GM10266 (cell line): ENCODE measurements around the gene NKD1.

ENCODE experiments used
- DNase-seq: peaks from one replicate; pipeline ENCODE4 v3.0.0; 2012; ENCODE audit errors: extremely low spot score
- TF ChIP-seq, protein P1 (sequence below): IDR thresholded peaks from 2 replicates; pipeline ENCODE4 v1.5.1; 2012; ENCODE audit warnings: mild to moderate bottlenecking, low read depth; ENCODE audit not compliant: control insufficient read depth, insufficient read depth; ENCODE audit errors: missing control alignments

The NKD1 gene

GRCh38 chr16:50632927-50633800, 85.0 kb downstream of the NKD1 start:
- no peak for DNase-seq
- TF ChIP-seq, protein P1, sequence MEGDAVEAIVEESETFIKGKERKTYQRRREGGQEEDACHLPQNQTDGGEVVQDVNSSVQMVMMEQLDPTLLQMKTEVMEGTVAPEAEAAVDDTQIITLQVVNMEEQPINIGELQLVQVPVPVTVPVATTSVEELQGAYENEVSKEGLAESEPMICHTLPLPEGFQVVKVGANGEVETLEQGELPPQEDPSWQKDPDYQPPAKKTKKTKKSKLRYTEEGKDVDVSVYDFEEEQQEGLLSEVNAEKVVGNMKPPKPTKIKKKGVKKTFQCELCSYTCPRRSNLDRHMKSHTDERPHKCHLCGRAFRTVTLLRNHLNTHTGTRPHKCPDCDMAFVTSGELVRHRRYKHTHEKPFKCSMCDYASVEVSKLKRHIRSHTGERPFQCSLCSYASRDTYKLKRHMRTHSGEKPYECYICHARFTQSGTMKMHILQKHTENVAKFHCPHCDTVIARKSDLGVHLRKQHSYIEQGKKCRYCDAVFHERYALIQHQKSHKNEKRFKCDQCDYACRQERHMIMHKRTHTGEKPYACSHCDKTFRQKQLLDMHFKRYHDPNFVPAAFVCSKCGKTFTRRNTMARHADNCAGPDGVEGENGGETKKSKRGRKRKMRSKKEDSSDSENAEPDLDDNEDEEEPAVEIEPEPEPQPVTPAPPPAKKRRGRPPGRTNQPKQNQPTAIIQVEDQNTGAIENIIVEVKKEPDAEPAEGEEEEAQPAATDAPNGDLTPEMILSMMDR = no peak

GRCh38 chr16:50634090-50634489, 85.9 kb downstream of the NKD1 start:
- no peak for DNase-seq
- TF ChIP-seq, protein P1 = no peak

- TF ChIP-seq, protein P1 = no peak
- no peak for DNase-seq
Measured at GRCh38 chr16:50634947-50635346, 86.8 kb downstream of the NKD1 start.

DNA sequence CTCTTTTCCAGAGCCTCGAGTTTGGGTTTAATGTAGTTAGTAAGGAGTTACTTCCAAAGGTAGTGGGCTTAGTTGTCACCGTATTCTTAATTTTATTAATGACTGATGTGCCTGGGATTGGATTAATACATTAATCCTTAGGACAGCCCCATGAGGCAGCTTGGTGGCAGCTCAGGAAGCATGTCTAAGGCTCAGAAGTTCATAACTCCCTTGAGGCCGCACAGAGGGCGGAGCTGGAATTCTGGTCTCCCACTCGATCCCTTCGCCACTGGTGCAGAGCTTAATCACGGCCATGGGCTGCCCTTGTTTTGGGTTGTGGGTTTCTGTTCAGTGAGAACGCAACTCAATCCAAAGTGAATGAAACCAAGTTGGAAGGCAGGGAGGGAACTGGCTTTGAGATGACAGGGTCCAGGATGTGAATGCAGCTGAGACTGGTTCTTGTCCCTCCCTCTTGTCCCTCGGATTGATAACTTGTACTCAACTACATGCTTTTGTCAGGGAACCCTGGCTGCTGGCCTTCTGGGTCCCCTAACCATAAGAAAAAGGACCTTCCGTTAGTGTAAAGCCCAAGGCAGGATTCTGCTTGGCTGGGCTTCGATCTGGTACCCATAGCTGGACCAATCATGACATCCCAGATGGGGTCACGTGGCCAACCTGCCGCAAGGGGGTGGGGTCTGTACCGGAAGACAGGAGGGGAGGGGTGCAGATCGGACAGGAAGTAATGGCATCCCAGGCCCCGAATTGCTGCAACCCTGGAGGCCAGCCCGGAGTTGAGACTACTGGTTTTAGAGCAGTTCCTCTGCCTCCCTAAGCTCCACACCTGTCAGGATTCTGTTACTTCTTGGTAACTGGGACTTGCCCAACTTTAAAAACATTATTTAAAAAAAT, 87.6 kb downstream of the NKD1 start:
- no peak for DNase-seq
- TF ChIP-seq, protein P1 = no peak

GRCh38 chr16:50636753-50637374, 88.7 kb downstream of the NKD1 start:
- TF ChIP-seq, protein P1 = no peak
- DNase-seq = no peak

- no peak for DNase-seq
- TF ChIP-seq, protein P1 = no peak
Measured at GRCh38 chr16:50637716-50638602, 89.8 kb downstream of the NKD1 start.
